Fibroblast of the conjunctiva (primary cell): Measurements from ENCODE around the gene CDKN2AIP.
"Not testable (repeated sequence)": the region's sequence is repeated elsewhere in the genome, so short reads cannot be mapped to it uniquely, and the experiment has no call there.

ENCODE experiments used
- DNase-seq: peaks from one replicate; pipeline ENCODE4 v3.0.0-alpha.2; 2010; ENCODE audit warnings: low read depth

The CDKN2AIP gene

DNA sequence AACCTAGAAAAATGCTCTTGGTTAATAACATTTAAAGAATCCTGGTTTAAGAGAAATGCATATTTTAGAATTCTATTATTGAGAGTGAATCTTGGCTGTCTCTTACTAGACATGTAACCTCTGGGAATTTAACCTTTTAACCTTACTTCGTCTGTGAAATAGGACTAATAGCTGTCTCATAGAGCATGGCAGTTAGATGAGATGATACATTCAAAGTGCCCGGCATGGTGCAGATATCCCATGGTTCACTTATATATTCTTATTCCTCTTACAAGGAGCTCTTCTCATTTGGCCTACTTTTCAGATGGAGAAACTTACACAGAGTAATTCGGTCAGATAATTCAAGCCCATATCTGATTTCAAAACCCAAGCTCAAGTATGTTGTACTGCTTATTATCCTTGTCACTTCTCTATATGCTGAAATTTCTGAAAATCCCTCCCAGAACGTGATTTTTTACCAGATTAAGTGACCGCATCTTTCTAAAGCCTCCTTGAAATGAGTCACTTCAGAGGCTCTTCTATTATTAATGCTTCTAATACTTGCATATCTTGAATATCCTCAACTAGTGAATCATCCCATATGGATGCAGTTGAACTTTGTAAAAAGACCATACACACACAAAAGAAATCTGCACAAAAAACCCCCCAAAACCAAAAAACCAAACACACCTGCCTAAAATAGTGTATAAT lies 4.9 kb downstream of the CDKN2AIP start:
- peak; percentile 21 for DNase-seq

DNA sequence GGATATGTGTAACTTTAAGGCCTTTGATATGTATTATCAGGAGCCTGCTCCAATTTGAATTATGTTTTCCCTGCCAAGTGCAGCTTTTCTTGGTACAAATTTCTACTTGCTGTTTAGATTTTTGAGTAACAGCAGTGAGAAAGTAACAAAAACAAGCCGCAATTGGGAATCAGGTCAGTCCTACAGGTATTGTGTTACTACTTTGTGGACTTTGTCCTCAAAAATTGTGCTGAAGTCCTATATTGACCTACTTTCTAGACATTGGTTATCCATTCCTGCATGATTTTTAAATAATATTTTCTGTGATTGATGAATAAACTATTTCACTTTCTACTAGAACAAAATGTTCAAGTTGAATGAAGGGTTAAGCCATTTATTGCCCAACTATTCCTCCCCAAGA lies 5.7 kb downstream of the CDKN2AIP start:
- DNase-seq, result no peak

DNA sequence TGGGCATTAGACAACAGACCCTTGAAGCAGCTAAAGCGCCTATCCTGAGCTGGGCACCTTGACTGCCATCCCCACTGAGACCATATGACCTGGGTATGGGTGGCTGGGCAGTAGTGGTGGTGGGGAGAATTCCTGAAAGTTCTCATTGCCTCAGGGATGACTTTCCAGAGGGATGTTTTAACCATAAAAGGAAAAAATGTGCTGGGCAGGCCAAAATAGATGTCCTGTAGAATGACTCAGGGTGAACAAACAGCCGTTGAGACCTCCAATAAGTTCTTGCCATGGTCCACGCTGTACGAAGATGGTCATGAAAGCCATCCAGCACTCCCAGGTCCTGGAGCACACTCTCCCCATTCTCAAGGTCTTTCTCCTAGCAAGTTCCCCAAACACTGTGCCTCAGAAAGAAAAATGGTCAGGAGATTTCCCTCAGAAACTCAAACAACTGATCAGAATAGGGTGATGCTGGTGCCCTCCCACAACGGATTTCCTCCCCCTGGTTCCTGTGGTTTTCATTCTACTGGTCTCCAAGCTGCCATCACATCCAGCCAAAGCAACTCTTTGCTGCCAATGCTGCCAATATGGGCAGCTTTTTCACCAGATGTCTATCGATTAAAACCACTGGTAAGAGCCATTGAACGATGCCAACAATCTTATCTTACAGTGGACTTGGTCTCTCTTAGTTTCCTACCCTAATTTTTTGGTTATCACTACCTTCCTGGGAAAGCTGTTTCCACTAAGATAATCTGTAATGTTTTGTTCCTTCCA lies 11.2 kb downstream of the CDKN2AIP start:
- no peak for DNase-seq

DNA sequence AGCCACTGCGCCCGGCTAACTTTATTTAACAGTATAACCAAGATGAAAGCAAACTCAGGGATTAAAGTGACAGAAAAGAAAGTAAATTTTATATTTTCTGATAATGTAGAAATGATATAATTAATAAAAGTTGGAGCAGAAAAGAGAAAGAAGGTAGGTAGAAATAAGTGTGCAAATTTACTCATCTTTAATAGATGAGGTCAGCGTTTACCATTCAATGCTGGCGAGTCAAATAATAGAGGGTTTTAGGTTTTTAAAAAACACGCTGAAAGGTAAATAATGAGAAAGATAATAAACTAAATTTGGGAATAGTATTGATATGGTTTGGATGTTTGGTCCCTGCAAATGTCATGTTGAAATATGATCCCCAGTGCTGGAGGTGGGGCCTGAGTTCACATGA lies 13.6 kb downstream of the CDKN2AIP start:
- DNase-seq, result no peak

DNA sequence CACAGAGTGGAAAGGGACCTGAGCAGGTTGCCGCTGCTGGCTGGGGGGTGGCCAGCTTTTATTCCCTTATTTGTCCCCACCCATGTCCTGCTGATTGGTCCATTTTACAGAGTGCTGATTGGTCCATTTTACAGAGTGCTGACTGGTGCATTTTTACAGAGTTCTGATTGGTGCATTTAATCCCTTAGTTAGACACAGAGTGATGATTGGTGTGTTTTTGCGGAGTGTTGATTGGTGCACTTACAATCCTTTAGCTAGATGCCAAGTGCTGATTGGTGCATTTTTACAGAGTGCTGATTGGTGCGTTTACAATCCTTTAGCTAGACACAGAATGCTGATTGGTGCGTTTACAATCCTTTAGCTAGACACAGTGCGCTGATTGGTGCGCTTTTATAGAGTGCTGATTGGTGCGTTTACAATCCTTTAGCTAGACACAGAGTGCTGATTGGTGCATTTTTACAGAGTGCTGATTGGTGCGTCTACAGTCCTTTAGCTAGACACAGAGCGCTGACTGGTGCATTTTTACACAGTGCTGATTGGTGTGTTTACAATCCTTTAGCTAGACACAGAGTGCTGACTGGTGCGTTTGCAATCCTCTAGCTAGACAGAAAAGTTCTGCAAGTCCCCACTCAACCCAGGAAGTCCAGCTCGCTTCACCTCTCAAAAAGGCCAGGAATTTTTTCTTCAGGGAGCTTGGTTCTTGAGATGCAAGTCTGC lies 19.6 kb downstream of the CDKN2AIP start:
- DNase-seq, result not testable (repeated sequence)

DNA sequence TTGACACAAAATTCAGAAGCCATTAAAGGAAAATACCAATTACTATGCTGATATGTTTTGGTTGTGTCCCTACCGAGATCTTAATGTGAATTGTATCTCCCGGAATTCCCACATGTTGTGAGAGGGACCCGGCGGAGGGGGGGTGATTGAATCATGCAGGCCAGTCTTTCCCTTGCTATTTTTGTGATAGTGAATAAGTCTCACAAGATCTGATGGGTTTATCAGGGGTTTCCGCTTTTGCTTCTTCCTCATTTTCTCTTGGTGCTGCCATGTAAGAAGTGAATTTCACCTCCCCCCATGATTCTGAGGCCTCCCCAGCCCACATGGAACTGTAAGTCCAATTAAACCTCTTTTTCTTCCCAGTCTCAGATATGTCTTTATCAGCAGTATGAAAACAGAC lies 21.4 kb downstream of the CDKN2AIP start:
- not testable (repeated sequence) for DNase-seq

DNA sequence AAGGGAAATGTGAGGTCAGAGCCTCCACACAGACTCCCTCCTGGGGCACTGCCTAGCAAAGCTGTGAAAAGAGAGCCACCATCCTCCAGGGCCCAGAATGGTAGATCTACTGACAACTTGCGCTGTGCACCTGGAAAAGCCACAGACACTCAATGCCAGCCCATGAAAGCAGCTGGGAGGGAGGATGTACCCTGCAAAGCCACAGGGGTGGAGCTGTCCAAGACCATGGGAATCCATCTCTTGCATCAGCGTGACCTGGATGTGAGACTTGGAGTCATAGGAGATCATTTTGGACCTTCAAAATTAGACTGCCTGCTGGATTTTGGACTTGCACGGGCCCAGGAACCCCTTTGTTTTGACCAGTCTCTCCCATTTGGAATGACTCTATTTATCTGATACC lies 22.8 kb downstream of the CDKN2AIP start:
- no peak for DNase-seq

DNA sequence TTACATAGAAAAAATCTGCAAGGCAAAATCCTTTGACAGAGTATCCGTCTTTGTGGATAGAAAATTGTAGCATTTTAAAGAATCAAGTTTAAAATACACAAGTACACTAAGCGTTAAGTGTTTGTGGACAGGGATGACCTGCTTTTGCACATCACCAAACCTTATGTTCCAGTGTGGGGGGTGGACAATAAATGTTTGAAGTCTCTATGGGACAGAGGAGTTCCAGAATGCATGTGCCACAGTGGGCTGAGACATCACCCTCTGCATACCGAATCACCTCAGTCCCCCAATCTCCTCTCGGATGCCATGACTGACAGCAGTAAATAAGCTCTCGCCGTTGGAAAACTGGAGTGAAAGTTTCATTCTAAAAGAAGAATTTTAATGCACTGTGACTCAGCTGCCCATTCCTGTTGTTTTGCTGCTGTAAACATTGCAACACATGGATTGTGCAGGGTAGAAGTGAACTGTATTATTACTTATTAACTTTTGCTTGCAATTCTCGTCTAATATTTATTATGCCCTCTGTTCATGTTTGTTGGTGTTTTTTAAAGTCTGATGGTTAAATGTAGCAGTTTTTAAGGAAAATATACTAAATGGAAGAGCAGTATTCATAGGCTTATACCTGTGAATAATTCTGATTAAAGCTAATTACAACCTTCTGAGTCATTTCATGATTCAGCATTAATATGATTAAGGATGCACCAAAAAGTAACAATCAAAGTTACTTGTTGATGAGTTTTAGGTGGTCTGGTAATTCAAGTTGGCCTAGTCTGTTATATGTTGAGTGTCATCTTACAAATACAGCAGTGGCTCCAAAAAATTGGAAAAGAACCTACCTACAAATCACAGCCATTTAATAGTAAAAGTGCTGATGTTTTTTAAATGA lies 24.0 kb downstream of the CDKN2AIP start:
- DNase-seq, result no peak

DNA sequence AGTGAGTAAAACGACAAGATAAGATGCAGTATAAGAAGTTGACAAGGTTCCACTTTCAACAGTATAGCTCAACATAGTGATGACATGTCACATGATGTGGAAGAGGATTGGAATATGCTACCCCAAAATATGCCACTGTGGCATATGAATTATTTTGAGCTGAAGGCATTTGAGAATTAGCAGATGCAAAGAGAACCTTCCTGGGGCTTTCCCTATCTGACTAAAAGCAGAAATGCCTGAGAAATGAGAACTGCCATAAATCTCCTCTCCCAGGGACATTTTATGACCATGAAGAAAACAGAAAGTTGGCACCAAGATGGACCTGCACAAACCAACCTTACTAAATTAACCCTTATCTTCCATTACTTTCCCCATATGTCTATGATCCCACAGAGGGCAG lies 24.8 kb downstream of the CDKN2AIP start:
- DNase-seq, result no peak

DNA sequence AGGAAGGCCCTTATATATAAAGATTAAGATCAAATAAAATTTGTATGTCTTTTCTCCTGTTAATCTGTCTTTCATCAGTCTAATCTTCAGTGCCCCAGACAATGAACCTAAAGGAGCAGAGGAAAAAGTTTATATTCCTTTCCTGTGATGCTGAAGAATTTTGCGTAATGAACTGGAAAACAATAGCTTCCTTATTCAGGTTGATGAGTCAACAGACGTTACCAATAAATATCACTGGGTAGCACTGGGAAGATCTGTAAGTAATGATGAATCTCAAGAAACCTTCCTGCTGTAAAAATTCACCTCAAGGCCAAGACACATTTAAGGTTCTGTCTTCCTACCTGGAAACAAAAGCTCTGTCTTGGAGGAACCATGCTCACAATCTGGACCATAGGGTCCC lies 25.5 kb downstream of the CDKN2AIP start:
- DNase-seq, result no peak

DNA sequence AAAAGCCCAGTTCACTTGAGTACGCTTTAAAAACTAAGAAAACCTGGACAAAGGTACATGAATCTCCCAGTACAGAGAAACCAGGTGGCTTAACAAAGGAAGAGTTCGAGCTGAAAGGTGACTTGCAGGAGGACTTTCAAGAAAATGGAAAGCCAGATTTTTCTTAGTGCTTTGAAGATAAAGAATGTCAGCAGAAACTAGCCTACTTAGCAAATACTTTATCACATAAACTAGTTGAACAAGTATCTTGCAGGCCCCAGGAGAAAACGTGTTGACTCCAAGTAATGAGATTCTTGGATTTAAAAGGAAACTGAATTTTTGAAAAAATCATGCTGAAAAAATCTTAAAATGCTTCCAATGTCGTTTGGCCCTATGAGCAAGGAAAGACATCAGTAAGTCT lies 26.4 kb downstream of the CDKN2AIP start:
- no peak for DNase-seq

DNA sequence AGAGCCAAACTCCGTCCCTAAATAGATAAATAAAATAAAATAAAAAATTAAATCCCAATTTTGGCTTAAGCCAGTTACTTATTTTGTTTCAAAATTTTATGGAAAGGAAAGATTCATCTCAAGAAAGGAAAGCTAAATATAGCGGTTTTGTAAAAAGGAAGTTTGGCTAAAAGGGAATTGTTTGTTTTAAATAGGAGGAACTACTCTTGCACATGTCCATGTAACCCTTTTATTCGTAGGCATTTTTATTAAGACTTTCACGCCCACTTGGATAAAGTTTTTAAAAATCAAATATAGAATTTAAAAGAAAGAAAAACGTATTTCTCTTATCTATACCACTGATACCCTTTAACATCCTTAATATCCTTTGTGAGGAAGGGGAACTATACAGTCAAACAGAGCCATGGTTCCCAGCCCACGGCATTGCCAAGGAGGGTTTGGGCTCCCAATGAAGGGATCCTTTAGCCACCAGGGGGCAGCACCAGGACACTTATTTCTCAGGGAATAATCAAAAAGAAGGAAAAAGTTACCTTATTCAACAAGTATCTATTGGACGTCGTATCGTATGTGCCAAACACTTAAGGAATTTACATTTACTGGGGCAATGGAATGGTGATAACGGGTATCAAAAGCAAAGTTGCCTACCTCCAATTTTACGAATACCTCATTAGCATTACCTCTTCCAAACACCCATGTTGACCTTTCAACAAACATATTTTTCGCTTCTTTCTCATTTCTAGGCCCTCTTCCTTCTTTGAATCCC lies 27.7 kb downstream of the CDKN2AIP start:
- DNase-seq, result no peak

DNA sequence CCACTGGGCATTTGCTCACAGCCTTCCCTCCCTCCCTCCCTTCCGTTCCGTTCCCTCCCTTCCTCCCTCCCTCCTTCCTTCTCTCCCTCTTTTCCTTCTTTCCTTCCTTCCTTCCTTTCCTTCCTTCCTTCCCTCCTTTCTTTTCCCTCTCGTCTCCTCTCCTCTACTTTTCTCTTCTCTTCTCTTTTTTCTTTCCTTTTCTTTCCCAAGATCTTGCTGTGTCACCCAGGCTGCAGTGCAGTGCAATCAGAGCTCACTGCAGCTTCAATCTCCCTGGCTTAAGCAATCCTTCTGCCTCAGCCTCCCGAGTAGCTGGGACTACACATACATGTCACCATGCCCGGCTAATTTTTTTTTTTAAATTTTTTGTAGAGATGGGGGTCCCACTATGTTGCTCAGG lies 33.7 kb downstream of the CDKN2AIP start:
- DNase-seq, result no peak

DNA sequence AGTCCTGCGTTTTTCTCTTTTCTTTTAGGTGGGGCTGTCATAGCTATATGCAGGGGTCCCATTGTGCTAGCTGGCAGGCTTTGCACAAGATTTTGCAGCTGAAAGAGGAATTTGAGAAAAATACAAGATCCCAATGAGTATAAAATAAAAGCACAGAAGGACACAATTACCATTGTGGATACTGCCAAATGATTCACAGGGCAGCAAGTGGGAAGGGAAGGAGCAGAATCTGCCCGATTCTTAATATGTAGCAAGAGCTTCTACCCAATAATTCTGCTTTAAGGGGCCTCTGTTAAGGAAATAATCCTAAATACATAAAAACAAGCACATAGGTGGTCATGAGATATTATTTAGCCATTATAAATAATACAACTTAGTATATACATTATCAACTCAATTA lies 34.5 kb downstream of the CDKN2AIP start:
- DNase-seq, result no peak

DNA sequence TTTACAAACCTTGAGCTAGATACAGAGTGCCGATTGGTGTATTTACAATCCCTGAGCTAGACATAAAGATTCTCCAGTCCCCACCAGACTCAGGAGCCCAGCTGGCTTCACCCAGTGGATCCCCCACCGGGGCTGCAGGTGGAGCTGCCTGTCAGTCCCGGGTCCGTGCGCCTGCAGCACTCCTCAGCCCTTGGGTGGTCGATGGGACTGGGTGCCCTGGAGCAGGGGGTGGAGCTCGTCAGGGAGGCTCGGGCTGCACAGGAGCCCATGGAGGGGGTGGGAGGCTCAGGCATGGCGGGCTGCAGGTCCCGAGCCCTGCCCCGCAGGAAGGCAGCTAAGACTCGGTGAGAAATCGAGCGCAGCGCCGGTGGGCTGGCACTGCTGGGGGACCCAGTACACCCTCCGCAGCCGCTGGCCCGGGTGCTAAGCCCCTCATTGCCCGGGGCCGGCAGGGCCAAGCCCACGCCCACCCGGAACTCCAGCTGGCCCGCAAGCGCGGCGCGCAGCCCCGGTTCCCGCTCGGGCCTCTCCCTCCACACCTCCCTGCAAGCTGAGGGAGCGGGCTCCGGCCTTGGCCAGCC lies 38.2 kb downstream of the CDKN2AIP start:
- not testable (repeated sequence) for DNase-seq

DNA sequence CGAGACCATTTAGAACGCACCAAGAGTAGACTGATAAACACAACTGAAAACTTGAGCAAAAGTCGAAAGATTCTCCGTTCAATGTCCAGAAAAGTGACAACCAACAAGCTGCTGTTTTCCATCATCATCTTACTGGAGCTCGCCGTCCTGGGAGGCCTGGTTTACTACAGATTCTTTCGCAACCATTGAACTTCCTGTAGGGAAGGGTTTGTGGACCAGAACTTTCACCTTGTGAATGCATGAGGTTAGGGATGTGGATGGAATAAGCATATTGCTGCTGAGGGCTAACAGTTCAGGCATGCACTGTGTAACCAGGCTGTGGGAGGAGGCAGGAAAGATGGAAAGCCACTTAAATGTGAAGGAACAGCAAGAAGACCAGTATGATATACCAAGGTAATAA lies 39.6 kb downstream of the CDKN2AIP start:
- DNase-seq, result no peak

DNA sequence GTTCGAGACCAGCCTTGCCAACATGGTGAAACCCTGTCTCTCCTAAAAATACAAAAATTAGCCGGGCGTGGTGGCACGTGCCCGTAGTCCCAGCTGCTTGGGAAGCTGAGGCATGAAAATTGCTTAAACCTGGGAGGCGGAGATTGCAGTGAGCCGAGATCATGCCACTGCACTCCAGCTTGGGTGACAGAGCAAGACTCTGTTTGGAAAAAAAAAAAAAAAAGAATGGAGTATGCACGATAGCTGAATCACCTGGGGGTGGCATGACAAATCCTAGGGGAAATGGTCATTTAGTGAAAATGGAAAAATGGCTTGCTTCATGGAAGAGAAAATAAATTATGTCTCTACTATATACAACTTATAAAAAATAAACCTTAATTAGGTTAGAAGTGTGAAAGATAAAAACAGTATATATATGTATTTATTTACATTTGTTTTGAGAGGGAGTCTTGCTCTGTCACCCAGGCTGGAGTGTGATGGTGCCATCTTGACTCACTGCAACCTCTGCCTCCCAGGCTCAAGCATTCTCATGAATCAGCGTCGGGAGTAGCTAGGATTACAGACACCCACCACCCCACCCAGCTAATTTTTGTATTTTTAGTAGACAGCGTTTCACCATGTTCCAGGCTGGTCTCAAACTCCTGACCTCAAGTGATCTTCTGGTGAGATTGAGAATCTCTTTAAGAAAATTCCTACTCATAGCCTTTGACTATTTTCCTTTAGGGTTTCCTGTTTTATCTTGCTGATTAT lies 41.1 kb downstream of the CDKN2AIP start:
- no peak for DNase-seq

DNA sequence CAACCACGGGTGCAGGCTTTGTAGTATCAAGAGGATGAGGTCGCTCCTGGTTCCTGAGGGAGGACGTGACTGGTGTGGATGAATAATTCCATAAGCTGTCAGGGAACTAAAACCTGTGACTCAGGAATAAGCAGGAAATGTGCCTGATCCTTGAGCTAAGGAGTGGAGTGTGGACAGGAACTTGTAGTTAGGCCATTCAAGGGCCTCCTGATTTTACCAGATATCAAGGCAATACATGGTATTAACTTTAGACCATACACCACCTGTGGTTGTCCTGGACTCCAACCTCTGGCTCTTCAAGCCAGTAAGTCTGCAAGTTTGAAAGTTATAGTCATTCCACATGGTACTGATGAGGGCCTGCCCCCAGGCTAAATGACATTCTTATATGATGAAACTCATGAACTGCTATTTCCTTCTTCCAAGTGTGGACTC lies 48.4 kb downstream of the CDKN2AIP start:
- DNase-seq, result peak; percentile 37

DNA sequence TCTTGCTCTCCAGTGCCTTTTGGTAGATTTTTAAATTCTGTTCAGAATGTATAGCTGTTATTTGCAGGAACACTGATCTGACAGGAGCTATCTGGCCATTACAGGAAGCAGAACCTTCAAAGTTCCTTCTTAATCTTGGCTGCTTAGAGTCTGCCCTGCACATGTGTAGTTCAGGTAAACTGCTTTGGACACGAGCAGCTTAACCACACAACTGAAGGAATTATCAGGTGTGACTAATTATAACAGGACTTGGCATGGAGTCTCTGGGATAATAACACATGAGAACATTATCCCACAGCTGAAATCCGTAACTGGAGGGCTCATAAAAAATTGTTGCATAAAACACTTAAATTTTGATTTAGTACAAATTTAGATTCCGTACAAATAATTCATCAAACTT lies 48.8 kb downstream of the CDKN2AIP start:
- DNase-seq, result no peak

DNA sequence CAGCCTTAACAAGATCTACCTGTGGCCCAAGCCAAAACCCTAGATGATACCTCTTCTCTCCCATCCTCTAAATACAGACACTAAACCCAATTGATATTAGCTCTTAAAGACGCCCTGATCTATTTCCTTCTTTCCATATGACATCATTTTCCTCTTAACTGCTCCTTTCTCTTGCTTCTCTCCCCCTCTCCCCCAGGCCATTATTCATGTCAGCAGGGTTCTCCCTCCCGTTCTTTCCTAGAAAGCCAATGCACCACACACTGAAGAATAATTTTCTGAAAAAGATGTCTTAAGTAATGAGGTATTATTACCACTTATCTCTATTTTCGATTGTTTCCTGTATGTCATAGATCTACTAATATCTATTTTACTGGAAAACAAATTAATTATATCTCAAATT lies 50.7 kb downstream of the CDKN2AIP start:
- no peak for DNase-seq
